ENCODE results near the gene C22orf15. TPM values are rescaled to one million over a fixed set of nuclear protein-coding genes. Genes with fewer than 3 reads are reported as not detected.

The C22orf15 gene
- total RNA-seq, 2 experiments from 2014 or later: 0.86 to 1.7 TPM

GRCh38 chr22:23801886-23802377, 39.1 kb downstream of the C22orf15 start:
- POLR2A ChIA-PET: interaction anchor here (0.6 to 2.0 kb wide), 5 partner anchors 11 to 56 kb away, joined by 3 to 10 read pairs (median 4); partner anchors contain the start of gene SLC2A11
- no peaks in the 10 kb centered on the region for H4K20me1 ChIP-seq (ENCODE audit: insufficient read depth, low read length)
- H3K4me2 ChIP-seq (ENCODE audit: low read length): peak overlapping the region; percentile 72
- peaks cover 93% of the 10 kb centered on the region for H3K4me1 ChIP-seq (ENCODE audit: insufficient read depth, low read length, poor library complexity, severe bottlenecking)
- peak overlapping the region; percentile 97 for H3K27ac ChIP-seq (ENCODE audit: low read depth, low read length, poor library complexity, severe bottlenecking)
- no peaks in the 10 kb centered on the region for H3K9me2 ChIP-seq (ENCODE audit: insufficient read depth, low read length)
- no peak for DNase-seq (ENCODE audit: low spot score)
- H3K36me3 ChIP-seq (ENCODE audit: insufficient read depth, low read length): peaks cover 79% of the 10 kb centered on the region
- intact Hi-C loops (cut with micrococcal nuclease; ENCODE audit: unreplicated experiment): loop anchor here (1.0 to 5.0 kb wide), 3 partner anchors 15 to 625 kb away; partner anchors contain the start of genes ADORA2A and SMARCB1
- 0 out of 2 replicates have a peak, but pooled peaks cover 3% of the 10 kb centered on the region for H3K9me3 ChIP-seq (ENCODE audit: low read length)
- H3K79me2 ChIP-seq (ENCODE audit: insufficient read depth, low read depth, low read length): peaks cover 33% of the 10 kb centered on the region; the same call in 1 of the 2 replicates
- no TSS peak for BruUV-seq (replicated peaks)
- H3K4me3 ChIP-seq (ENCODE audit: low read depth, low read length, poor library complexity, severe bottlenecking): peak overlapping the region; percentile 4
- CTCF ChIA-PET (ENCODE audit: unreplicated experiment): interaction anchor here (0.5 kb wide), 1 partner anchor 44 kb away, joined by 4 read pairs; no protein-coding TSS in a partner anchor
- no peak overlapping the region for H2AFZ ChIP-seq (ENCODE audit: low read length)
- no peak for TF ChIP-seq CTCF (conservative IDR thresholded peaks at IDR 0.05; ENCODE audit: low read length)

DNA sequence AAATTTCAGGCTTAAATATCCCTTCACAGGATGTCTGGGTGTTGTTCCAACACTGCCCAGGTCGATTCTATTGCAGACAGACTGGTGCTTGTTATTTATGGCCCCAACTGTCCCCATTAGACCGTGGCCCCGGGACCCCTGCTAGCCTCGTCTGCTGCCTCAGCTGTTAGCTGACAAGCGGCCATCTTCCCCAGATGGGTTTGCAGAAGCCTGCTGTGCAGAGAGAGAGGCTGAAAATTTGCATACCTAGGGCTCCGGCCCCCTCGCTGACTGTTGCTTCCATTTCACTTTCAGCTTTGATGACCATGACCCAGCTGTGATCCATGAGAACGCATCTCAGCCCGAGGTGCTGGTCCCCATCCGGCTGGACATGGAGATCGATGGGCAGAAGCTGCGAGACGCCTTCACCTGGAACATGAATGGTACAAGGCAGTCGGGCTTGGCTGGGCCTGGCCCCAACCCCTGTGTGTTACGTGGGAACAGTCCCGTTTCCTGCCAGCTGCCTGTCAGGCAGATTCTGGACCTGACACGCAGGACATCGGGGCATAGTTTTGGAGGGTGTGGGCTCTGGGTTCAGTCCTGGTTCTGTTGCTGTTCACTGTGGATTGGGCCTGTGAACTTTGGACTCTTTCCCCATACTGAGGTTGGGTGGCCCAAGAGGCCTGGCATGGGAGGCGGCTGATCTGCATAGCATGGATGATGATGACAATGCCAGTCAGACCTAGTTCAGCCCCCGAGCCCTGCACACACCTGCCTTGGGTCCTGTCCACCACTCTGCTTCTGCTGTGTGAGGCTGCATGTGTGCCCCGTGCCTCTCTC, 40.4 kb downstream of the C22orf15 start:
- Histone ChIP-seq H3K4me3 (ENCODE audit: low read depth, low read length, poor library complexity, severe bottlenecking) (peak overlapping the region; percentile 59), H3K79me2 (ENCODE audit: insufficient read depth, low read depth, low read length) (peaks cover 32% of the 10 kb centered on the region; the same call in 1 of the 2 replicates), H3K9me3 (ENCODE audit: low read length) (0 out of 2 replicates have a peak, but pooled peaks cover 3% of the 10 kb centered on the region), H2AFZ (ENCODE audit: low read length) (no peak overlapping the region), H3K4me2 (ENCODE audit: low read length) (peak overlapping the region; percentile 72), H3K36me3 (ENCODE audit: insufficient read depth, low read length) (peaks cover 75% of the 10 kb centered on the region), H3K4me1 (ENCODE audit: insufficient read depth, low read length, poor library complexity, severe bottlenecking) (peaks cover 93% of the 10 kb centered on the region), H3K9me2 (ENCODE audit: insufficient read depth, low read length) (no peaks in the 10 kb centered on the region), H3K27ac (ENCODE audit: low read depth, low read length, poor library complexity, severe bottlenecking) (peak overlapping the region; percentile 97), H4K20me1 (ENCODE audit: insufficient read depth, low read length) (no peaks in the 10 kb centered on the region)
- no TSS peak for BruUV-seq (replicated peaks)
- TF ChIP-seq EZH2phosphoT487 (IDR thresholded peaks at IDR 0.05; ENCODE audit: borderline replicate concordance, low read depth, low read length) (no peak), CTCF (conservative IDR thresholded peaks at IDR 0.05; ENCODE audit: low read length) (no peak)
- POLR2A ChIA-PET: interaction anchor here (0.7 to 2.0 kb wide), 5 partner anchors 9 to 54 kb away, joined by 3 to 10 read pairs (median 4); partner anchors contain the start of gene SLC2A11
- DNase-seq (ENCODE audit: low spot score): peak; percentile 73
- CTCF ChIA-PET (ENCODE audit: unreplicated experiment): no interaction called here
- intact Hi-C loops (cut with micrococcal nuclease; ENCODE audit: unreplicated experiment): loop anchor here (1.0 to 5.0 kb wide), 3 partner anchors 35 to 624 kb away; partner anchors contain the start of gene ADORA2A
